Esophagus muscularis mucosa (tissue), 4 donors: ENCODE measurements around the gene TSPOAP1. TPM values are rescaled to one million over a fixed set of nuclear protein-coding genes. Genes with fewer than 3 reads are reported as not detected.

Experiments
- DNase-seq: peaks from one replicate; pipeline ENCODE4 v3.0.0-alpha.2; 2017; ENCODE audit errors: extremely low spot score
- H3K27ac ChIP-seq, 4 donors: fragments of 200-600 bp; sonication (generic); replicated peaks in 1 of 4; 1 replicate in 3 of 4; 2 replicates in 1 of 4; pipeline ENCODE4 v1.5.1; 2016 to 2019; ENCODE audit warnings: mild to moderate bottlenecking in 1 of 4
- H3K27me3 ChIP-seq, 4 donors: fragments of 200-600 bp; sonication (generic); one replicate each; pipeline versions ENCODE4 v1.5.1 to v1.6.0; 2016 to 2019
- H3K36me3 ChIP-seq, 4 donors: fragments of 200-600 bp; sonication (generic); one replicate each; pipeline ENCODE4 v1.5.1; 2016 to 2019
- H3K4me1 ChIP-seq, 4 donors: fragments of 200-600 bp; sonication (generic); one replicate each; pipeline ENCODE4 v1.5.1; 2016 to 2019
- H3K4me3 ChIP-seq, 4 donors: fragments of 200-600 bp; sonication (generic); 1 replicate in 2 of 4; 2 replicates in 2 of 4; pipeline ENCODE4 v1.5.1; 2016 to 2019; ENCODE audit warnings: mild to moderate bottlenecking in 4 of 4, moderate library complexity in 1 of 4
- H3K9me3 ChIP-seq, 4 donors: fragments of 200-600 bp; sonication (generic); 1 replicate in 3 of 4; 2 replicates in 1 of 4; pipeline ENCODE4 v1.5.1; 2016 to 2019
- EP300 ChIP-seq: sonication (generic); formaldehyde crosslinking; IDR thresholded peaks from one replicate; pipeline ENCODE4 v1.6.1; 2017; ENCODE audit warnings: antibody characterized with exemption
- POLR2A ChIP-seq: fragments of 450-650 bp; IDR thresholded peaks from one replicate; pipeline ENCODE4 v1.6.1; 2017; ENCODE audit warnings: antibody characterized with exemption, moderate library complexity, mild to moderate bottlenecking, low read depth
- POLR2AphosphoS5 ChIP-seq, 2 donors: sonication (generic); formaldehyde crosslinking; IDR thresholded peaks; one replicate each; pipeline ENCODE4 v1.6.1; 2017; ENCODE audit warnings: antibody characterized with exemption in 2 of 2
- WGBS: methylation state at CpG from one replicate; pipeline ENCODE4 v1.1.5; 2018; 5-methylcytosine and 5-hydroxymethylcytosine counted together
- intact Hi-C: fragments of 100-400 bp; cut with DNase I; formaldehyde crosslinking; loops from one replicate; pipeline ENCODE4 v1.15.1; 2023
- total RNA-seq, 4 donors: library from RNA; depleted of rRNA; stranded (reverse); fragments of >200 nt; gene quantifications; one replicate each; pipeline versions ENCODE4 v1.1.0 to v1.2.1, GENCODE V29; 2016
- TF ChIP-seq, protein P1 (sequence below), 3 experiments: fragments of 200-600 bp in 2 of 3; fragments of 450-650 bp in 1 of 3; sonication (generic) in 2 of 3; IDR thresholded peaks; one replicate each; pipeline ENCODE4 v1.5.1; 2017 to 2019; ENCODE audit warnings: antibody characterized with exemption in 3 of 3, mild to moderate bottlenecking in 2 of 3, moderate library complexity in 1 of 3

TSPOAP1 gene
- total RNA-seq, 4 donors from 2014 or later: 10.0 to 19.0 (median 16.0) TPM

DNA sequence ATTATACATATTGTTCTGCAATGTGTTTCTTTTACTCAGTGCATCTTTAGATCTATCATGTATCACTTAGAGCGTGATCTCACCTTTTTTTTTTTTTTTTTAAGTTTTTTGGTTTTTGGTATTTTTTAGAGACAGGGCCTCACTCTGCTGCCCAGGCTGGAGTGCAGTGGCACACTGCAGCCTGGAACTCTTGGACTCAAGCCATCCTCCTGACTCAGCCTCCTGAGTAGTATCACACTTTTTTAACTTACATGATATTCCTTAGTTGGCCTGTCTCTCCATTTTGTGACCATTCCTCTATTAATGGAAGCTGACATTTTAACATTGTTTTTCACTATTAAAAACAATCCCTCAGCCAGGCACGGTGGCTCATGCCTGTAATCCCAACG, 43.2 kb downstream of the TSPOAP1 start:
- intact Hi-C loops: no loop called here
- no peak for DNase-seq
- WGBS: 80% methylated on average over 3 of the region's 3 CpGs
- no peaks in the 10 kb centered on the region for H3K9me3 ChIP-seq
- no peak overlapping the region for H3K4me3 ChIP-seq
- no peaks in the 10 kb centered on the region for H3K4me1 ChIP-seq
- TF ChIP-seq POLR2A (no peak), POLR2AphosphoS5 (IDR thresholded peaks at IDR 0.05) (no peak), EP300 (no peak)
- TF ChIP-seq, protein P1, sequence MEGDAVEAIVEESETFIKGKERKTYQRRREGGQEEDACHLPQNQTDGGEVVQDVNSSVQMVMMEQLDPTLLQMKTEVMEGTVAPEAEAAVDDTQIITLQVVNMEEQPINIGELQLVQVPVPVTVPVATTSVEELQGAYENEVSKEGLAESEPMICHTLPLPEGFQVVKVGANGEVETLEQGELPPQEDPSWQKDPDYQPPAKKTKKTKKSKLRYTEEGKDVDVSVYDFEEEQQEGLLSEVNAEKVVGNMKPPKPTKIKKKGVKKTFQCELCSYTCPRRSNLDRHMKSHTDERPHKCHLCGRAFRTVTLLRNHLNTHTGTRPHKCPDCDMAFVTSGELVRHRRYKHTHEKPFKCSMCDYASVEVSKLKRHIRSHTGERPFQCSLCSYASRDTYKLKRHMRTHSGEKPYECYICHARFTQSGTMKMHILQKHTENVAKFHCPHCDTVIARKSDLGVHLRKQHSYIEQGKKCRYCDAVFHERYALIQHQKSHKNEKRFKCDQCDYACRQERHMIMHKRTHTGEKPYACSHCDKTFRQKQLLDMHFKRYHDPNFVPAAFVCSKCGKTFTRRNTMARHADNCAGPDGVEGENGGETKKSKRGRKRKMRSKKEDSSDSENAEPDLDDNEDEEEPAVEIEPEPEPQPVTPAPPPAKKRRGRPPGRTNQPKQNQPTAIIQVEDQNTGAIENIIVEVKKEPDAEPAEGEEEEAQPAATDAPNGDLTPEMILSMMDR (IDR thresholded peaks at IDR 0.05): no peak
- no peak overlapping the region for H3K27ac ChIP-seq
- H3K27me3 ChIP-seq: peaks cover 0 to 55% (median under 1%) of the 10 kb centered on the region in 4 donors
- no peaks in the 10 kb centered on the region for H3K36me3 ChIP-seq

DNA sequence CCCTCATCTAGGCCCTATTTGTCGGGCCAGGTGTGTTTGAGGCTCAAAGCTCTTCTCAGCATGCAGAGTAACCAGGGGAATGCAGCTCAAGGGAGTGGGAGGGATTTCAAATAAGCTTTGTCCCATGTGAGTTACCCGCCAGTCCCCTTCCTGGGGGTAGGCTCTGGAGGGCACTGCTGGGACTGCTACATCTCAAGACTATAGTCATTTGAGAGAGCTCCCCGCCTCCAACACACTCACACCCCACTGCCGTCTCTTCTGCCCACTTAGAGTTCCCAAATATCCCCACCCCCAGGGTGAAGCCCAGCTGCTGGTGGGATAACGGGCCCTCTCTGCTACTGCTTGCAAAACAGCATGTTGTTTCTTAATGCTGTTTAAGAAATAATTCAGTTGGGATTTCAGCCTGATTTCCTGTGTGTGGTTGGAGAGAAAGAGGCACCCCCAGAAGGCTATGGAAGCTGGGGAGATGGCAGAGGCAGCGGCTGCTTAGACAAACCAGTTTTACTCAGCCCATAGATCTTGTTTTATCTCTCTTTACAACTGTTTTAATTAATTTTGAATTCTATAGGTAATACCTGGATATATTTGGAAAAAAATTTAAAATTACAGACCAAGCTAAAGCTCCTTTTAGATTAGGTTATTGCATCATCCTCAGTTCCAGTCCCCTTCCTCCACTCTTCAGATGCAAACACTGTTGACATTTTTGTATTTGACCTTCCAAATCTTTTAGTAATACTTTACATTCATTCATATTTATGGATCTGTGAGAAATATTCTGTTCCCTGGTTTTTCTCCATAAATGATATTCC, 43.8 kb downstream of the TSPOAP1 start:
- Histone ChIP-seq H3K4me3 (no peak overlapping the region), H3K27me3 (peaks cover 0 to 55% (median 1%) of the 10 kb centered on the region in 4 donors), H3K36me3 (no peaks in the 10 kb centered on the region), H3K4me1 (no peaks in the 10 kb centered on the region), H3K9me3 (no peaks in the 10 kb centered on the region), H3K27ac (no peak overlapping the region)
- intact Hi-C loops: no loop called here
- 43% methylated on average over 6 of the region's 6 CpGs for WGBS
- TF ChIP-seq EP300: no peak
- TF ChIP-seq POLR2A: no peak
- TF ChIP-seq, protein P1 (IDR thresholded peaks at IDR 0.05): no peak
- no peak for TF ChIP-seq POLR2AphosphoS5 (IDR thresholded peaks at IDR 0.05)
- DNase-seq: no peak

DNA sequence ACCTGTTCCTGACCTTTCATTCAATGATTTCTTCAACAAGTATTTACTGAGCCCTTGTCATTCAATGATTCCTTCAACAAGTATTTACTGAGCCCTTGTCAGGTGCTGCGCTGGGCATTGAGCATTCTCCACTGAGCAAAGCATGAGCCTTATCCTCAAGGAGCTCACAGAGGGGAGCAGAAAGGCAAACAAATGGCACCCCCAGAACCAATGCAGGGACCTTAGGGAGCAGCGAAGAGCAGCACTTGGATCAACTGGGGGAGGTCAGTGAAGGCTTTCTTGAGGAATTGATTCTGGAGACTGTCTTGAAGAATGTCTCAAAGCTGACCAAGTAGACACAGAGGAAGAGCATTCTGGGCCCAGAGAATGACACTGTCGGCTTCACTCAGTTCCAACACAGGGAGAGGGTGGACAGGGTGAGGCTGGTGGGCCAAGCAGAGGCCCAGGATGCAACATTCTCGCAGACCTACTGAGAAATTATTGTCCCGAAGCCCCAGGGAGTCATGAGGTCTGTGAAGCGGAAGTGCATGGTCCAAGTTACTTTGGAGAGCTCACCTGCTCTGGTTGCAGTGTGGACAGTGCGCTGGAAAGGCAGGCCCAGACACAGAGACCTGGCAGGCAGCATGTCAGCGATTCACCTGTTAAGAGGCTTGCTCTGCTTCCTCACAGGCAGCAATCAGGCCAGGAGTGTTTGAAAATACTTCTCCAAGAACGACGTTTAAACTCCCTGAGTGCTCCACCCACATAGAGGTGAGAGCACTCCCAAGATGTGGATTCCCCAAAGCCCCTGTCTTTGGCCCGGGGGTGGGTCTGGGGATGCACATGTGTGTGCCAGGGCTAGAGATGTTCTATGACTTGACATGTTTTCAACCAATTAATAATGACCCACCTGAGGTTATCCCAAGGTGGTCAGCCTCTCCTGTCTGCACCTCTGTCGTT, 44.7 kb downstream of the TSPOAP1 start:
- WGBS: 58% methylated on average over 10 of the region's 12 CpGs
- Histone ChIP-seq H3K9me3 (no peaks in the 10 kb centered on the region), H3K27ac (no peak overlapping the region), H3K4me1 (peaks cover 0 to 9% (median 7%) of the 10 kb centered on the region in 4 donors), H3K4me3 (no peak overlapping the region), H3K27me3 (peaks cover 0 to 57% (median 1%) of the 10 kb centered on the region in 4 donors), H3K36me3 (no peaks in the 10 kb centered on the region)
- DNase-seq: no peak
- TF ChIP-seq POLR2A: no peak
- TF ChIP-seq EP300: no peak
- TF ChIP-seq, protein P1 (IDR thresholded peaks at IDR 0.05): no peak
- TF ChIP-seq POLR2AphosphoS5 (IDR thresholded peaks at IDR 0.05): no peak
- intact Hi-C loops: no loop called here

DNA sequence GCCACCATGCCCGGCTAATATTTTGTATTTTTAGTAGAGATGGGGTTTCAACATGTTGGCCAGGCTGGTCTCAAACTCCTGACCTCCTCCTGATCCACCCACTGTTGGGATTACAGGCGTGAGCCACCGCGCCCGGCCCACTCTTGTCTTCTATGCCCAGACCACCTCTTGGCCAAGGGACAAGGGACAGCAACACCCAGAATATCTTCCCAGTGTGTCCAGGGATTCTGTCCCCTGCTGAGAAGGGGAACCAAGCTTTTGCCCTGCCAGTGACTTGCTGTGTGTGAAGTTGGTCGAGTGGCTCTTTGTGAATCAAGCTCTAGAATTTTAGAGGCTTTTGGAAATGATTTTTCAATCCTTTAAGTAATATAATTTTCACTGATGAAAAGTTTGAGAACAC, 46.2 kb downstream of the TSPOAP1 start:
- DNase-seq: no peak
- Histone ChIP-seq H3K27me3 (peaks cover 0 to 58% (median 1%) of the 10 kb centered on the region in 4 donors), H3K36me3 (no peaks in the 10 kb centered on the region), H3K9me3 (no peaks in the 10 kb centered on the region), H3K27ac (no peak overlapping the region), H3K4me3 (no peak overlapping the region), H3K4me1 (peaks cover 0 to 17% (median 13%) of the 10 kb centered on the region in 4 donors)
- WGBS: 80% methylated on average over 6 of the region's 6 CpGs
- TF ChIP-seq, protein P1 (IDR thresholded peaks at IDR 0.05): no peak
- TF ChIP-seq EP300 (no peak), POLR2AphosphoS5 (IDR thresholded peaks at IDR 0.05) (no peak), POLR2A (no peak)
- intact Hi-C loops: no loop called here
